Testis (tissue), 2 donors: Measurements from ENCODE around the gene PTGIS.

Experiments
- POLR2A ChIP-seq: fragments of 450-650 bp; IDR thresholded peaks from one replicate; pipeline ENCODE4 v1.6.1; 2017; ENCODE audit warnings: antibody characterized with exemption, mild to moderate bottlenecking, moderate library complexity
- TF ChIP-seq, protein P1 (sequence below), 3 experiments: fragments of 450-650 bp in 2 of 3; fragments of 200-600 bp in 1 of 3; sonication (generic) in 1 of 3; IDR thresholded peaks; one replicate each; pipeline ENCODE4 v1.5.1; 2016 to 2019; ENCODE audit warnings: antibody characterized with exemption in 3 of 3, mild to moderate bottlenecking in 2 of 3, moderate library complexity in 1 of 3

DNA sequence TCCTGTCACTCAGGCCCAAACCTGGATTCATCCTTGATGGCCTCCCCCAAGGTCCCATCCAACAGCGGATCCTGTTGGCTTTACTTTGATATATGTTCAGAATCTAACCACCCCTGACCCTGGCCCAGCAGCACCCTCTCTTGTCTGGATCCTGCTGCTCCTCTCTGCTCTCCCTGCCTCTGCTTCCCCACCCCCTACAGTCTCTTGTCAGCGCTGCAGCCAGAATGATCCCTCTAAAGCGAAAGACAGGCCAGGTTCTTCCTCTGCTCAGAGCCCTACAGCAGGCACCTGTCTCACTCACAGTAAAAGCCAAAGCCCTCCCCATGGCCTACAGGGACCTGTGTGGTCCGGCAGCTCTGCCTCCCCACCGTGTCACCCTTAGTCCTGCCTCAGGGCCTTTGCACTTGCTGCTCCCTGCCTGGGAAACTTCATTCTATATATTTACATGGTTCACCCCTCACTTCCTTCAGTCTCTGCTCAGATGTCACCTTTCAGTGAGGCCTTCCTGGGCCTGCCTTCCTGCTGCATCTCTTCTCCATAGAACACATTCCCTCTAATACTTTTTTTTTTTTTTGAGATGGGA is 48.1 kb downstream of the PTGIS start:
- TF ChIP-seq, protein P1, sequence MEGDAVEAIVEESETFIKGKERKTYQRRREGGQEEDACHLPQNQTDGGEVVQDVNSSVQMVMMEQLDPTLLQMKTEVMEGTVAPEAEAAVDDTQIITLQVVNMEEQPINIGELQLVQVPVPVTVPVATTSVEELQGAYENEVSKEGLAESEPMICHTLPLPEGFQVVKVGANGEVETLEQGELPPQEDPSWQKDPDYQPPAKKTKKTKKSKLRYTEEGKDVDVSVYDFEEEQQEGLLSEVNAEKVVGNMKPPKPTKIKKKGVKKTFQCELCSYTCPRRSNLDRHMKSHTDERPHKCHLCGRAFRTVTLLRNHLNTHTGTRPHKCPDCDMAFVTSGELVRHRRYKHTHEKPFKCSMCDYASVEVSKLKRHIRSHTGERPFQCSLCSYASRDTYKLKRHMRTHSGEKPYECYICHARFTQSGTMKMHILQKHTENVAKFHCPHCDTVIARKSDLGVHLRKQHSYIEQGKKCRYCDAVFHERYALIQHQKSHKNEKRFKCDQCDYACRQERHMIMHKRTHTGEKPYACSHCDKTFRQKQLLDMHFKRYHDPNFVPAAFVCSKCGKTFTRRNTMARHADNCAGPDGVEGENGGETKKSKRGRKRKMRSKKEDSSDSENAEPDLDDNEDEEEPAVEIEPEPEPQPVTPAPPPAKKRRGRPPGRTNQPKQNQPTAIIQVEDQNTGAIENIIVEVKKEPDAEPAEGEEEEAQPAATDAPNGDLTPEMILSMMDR (IDR thresholded peaks at IDR 0.05): no peak
- TF ChIP-seq POLR2A: no peak
